ENCODE results near the gene GATA6.
A peak's percentile ranks its signal among the peaks of the same experiment; 100 is the strongest.

Gene GATA6

GRCh38 chr18:22207021-22207758, 37.8 kb downstream of the GATA6 start:
- no peak for DNase-seq (ENCODE audit: low read depth)
- no peak for TF ChIP-seq MAX (IDR thresholded peaks at IDR 0.05; ENCODE audit: low read depth, low read length)
- TF ChIP-seq CTCF (IDR thresholded peaks at IDR 0.05; ENCODE audit: low read depth, low read length), result no peak
- TF ChIP-seq MYC (IDR thresholded peaks at IDR 0.05; ENCODE audit: low read depth, low read length), result no peak
- no peak for TF ChIP-seq POLR2A (IDR thresholded peaks at IDR 0.05; ENCODE audit: extremely low read depth, insufficient read length)
- no peak overlapping the region for H3K4me3 ChIP-seq (ENCODE audit: low read depth, low read length)

- TF ChIP-seq MAX (IDR thresholded peaks at IDR 0.05; ENCODE audit: low read depth, low read length), result no peak
- TF ChIP-seq MYC (IDR thresholded peaks at IDR 0.05; ENCODE audit: low read depth, low read length), result no peak
- TF ChIP-seq CTCF (IDR thresholded peaks at IDR 0.05; ENCODE audit: low read depth, low read length), result no peak
- no peak for TF ChIP-seq POLR2A (IDR thresholded peaks at IDR 0.05; ENCODE audit: extremely low read depth, insufficient read length)
- H3K4me3 ChIP-seq (ENCODE audit: low read depth, low read length), result no peak overlapping the region
- DNase-seq (ENCODE audit: low read depth), result no peak
Measured at GRCh38 chr18:22210311-22210754, 40.9 kb downstream of the GATA6 start.

- peak; percentile 41 for DNase-seq (ENCODE audit: low read depth)
- no peak for TF ChIP-seq CTCF (IDR thresholded peaks at IDR 0.05; ENCODE audit: low read depth, low read length)
- no peak for TF ChIP-seq MYC (IDR thresholded peaks at IDR 0.05; ENCODE audit: low read depth, low read length)
- TF ChIP-seq MAX (IDR thresholded peaks at IDR 0.05; ENCODE audit: low read depth, low read length), result no peak
- no peak for TF ChIP-seq POLR2A (IDR thresholded peaks at IDR 0.05; ENCODE audit: extremely low read depth, insufficient read length)
- H3K4me3 ChIP-seq (ENCODE audit: low read depth, low read length), result no peak overlapping the region
Measured at GRCh38 chr18:22211657-22212056, 42.3 kb downstream of the GATA6 start.

- no peak for TF ChIP-seq MYC (IDR thresholded peaks at IDR 0.05; ENCODE audit: low read depth, low read length)
- no peak for TF ChIP-seq CTCF (IDR thresholded peaks at IDR 0.05; ENCODE audit: low read depth, low read length)
- no peak for TF ChIP-seq POLR2A (IDR thresholded peaks at IDR 0.05; ENCODE audit: extremely low read depth, insufficient read length)
- TF ChIP-seq MAX (IDR thresholded peaks at IDR 0.05; ENCODE audit: low read depth, low read length), result no peak
- no peak overlapping the region for H3K4me3 ChIP-seq (ENCODE audit: low read depth, low read length)
- DNase-seq (ENCODE audit: low read depth), result no peak
Measured at GRCh38 chr18:22213333-22213973, 44.1 kb downstream of the GATA6 start.

GRCh38 chr18:22214731-22215528, 45.5 kb downstream of the GATA6 start:
- H3K4me3 ChIP-seq (ENCODE audit: low read depth, low read length), result no peak overlapping the region
- no peak for TF ChIP-seq MAX (IDR thresholded peaks at IDR 0.05; ENCODE audit: low read depth, low read length)
- no peak for TF ChIP-seq MYC (IDR thresholded peaks at IDR 0.05; ENCODE audit: low read depth, low read length)
- TF ChIP-seq CTCF (IDR thresholded peaks at IDR 0.05; ENCODE audit: low read depth, low read length), result no peak
- no peak for TF ChIP-seq POLR2A (IDR thresholded peaks at IDR 0.05; ENCODE audit: extremely low read depth, insufficient read length)
- DNase-seq (ENCODE audit: low read depth), result no peak
